Gastroesophageal sphincter (tissue), 3 donors: Measurements from ENCODE around the gene HCRTR1.

Experiments used
- CTCF ChIP-seq, 4 experiments: fragments of 200-600 bp in 2 of 4; fragments of 450-650 bp in 2 of 4; sonication (generic) in 1 of 4; IDR thresholded peaks; one replicate each; pipeline ENCODE4 v1.5.1; 2017 to 2019; ENCODE audit warnings: antibody characterized with exemption in 4 of 4, mild to moderate bottlenecking in 2 of 4, moderate library complexity in 2 of 4
- POLR2A ChIP-seq, 2 donors: fragments of 450-650 bp; IDR thresholded peaks; one replicate each; pipeline ENCODE4 v1.6.1; 2017; ENCODE audit warnings: antibody characterized with exemption in 2 of 2, mild to moderate bottlenecking in 2 of 2, moderate library complexity in 1 of 2
- POLR2AphosphoS5 ChIP-seq: sonication (generic); formaldehyde crosslinking; IDR thresholded peaks from one replicate; pipeline ENCODE4 v1.6.1; 2017; ENCODE audit warnings: antibody characterized with exemption

DNA sequence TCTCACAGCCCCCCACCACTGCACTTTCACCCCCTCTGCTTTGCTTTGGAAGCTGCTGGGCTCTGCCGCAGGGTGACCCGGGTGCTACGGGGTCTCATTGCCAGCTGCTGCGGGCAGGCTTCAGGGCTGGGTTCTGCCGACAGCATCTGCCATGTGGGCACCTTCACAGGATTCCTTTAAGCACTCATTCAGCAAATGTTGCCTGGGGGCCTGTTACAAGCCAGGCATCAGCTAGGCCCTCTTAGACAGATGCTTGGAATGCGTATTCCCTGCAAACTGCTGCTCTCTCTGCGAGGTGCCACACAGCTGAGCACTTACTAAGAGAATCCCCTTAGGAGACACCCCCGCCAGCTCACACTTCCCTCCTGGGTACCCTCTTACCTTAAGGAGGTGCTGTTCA lies 57.1 kb downstream of the HCRTR1 start:
- TF ChIP-seq POLR2A (IDR thresholded peaks at IDR 0.05) (no peak), POLR2AphosphoS5 (no peak), CTCF (IDR thresholded peaks at IDR 0.05) (no peak)
